GM18519 (cell line): ENCODE measurements around the gene JCAD.

ENCODE experiments used
- ATAC-seq: cut with Tn5 transposase; IDR thresholded peaks from one replicate; pipeline ENCODE4 v1.9.1; 2021; ENCODE audit warnings: mild to moderate bottlenecking, moderate library complexity; ENCODE audit not compliant: unreplicated experiment, low FRiP score

The JCAD gene

DNA sequence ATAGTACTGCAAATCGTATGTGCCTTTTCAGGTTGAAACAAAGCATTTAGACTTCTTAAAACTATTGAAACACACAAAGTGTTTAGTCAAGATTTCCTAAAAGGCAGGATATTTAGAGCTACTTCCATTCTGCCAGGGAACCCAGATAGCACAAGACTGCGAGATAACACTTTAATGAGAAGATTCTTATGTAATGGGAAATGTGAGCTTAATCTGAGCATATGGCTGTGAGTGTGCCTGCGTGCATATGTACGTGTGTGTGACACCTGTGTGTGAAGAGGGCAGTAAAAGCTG lies 14.3 kb upstream of the JCAD start:
- ATAC-seq, result no peak

DNA sequence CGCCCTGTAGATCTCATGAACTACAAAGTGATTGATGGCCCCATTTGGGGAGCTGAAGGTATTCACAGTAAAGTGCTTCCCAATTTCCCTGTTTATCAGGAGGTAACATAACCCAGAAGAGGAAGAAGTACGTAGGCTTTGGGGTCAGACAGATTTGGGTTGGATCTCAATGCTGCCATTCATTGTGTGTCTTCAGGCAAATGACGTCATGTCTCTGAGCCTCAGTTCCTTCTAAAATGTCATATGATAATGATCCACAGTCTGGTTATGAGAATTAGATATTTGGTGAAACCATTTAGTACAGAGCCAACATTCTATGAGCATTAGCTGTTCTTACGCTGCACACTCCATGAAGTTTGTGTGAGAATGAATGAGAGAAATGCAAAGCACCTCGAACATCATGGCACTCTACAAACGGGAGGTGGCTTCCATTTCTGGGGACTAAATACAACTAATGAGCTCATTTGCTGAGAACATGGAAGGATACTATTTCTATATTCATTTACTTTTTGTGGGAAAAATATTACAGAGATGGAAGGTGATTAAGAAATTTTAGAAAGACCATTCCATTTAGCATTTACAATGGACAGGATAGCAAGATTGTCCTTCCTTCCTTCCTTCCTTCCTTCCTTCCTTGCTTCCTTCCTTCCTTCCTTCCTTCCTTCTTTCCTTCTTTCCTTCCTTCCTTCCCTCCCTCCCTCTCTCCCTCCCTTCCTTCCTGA lies 13.8 kb upstream of the JCAD start:
- no peak for ATAC-seq

DNA sequence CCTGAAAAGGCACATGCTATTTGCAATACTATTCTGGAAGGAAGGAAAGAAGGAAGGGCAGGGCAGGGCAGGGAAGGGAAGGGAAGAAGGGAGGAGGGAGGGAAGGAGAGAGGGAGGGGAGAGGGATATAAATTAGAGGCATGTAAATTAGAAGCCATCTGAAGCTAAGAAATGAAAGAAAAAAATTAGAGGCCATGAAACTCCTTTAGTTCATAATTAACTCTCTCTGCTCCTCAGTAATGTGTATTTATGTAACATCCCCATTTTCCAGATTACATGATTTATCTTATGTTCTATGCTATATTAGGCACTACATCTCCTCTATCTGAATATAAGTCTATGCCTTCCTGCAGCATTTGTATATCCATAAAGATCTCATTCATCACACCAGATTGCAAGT lies 12.7 kb upstream of the JCAD start:
- ATAC-seq, result no peak

DNA sequence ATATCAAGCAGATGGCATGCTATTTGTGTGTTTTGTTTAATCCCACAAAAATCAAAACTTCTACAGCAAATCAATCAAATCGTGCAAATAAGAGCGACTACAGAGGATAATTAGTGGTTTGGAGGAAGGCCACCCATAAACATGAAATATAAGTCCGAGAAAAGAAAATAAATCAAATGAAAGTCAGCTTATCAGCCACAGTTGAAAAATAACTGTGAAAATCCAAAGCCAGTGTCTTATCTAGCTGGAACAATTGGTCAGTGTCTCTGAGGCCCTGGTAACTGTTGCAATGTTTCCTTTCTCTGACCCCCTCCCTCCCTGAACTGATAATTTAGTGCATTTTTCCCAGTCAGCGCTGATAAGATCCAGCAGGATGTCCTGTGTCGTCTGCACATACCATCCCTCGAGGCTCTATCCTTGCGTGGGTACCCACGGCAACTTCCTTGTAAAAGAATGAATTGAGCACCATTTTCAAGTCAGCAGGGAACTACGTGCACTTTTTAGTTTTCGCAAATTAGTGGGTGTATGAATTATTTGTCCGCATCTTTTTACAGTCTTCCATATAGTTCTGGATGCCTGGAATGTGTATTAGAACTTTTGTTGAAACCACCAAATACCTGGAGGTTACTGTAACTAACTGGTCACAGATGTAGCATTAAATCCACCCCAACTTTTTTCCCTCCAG lies 10.8 kb upstream of the JCAD start:
- ATAC-seq, result no peak

DNA sequence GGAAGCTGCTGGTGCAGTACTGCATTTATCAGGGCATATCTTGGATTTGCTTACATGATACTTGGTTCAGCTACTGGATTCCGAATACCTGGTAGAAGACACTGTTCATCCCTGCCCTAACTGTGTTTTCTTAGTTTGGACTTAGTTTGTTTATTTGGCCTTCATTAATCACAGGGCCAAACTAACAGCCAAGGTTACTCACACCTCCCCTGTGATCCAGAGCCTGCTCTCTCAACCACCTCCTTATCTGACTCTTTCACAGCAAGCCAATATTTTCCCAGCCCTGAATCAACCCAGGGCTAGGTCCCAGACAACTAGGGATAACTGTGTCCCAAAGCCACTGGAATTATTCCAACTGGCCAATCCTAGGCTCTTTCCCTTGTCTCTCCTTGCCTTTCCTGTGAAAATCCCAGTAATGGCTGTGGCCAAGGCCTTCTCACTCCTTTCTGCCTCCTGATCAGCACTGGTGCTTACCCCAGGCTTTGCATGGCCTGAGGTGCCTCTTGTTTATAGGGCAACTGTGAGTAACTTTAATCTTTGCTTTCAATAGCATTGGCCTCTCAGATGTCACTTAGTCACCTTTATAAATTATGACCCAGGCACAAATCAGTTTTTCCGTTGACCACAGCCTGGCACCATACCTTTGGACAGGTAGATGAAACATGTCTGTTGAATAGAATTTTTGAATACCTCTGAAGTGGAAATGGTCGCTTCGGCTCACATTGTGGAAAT lies 9.3 kb upstream of the JCAD start:
- ATAC-seq, result no peak

DNA sequence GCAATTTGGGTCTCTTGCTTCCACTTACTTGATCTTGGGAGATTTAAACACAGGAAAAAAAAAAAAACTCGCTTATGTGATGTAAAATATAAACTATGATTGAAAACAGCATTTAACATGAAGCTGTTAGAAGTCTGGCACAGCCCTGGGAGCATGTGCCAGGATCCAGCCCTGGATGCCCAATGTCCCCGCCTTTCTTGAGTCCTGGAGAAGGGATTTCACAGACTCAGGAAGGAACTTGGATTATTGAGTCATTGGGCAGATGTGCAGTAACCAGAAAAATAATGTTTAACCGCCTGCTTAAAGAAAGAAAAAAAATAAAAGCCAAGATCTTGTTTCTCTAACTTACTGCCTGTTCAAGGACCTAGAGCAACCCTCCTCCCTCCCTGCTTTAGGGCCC lies 3.7 kb upstream of the JCAD start:
- no peak for ATAC-seq

DNA sequence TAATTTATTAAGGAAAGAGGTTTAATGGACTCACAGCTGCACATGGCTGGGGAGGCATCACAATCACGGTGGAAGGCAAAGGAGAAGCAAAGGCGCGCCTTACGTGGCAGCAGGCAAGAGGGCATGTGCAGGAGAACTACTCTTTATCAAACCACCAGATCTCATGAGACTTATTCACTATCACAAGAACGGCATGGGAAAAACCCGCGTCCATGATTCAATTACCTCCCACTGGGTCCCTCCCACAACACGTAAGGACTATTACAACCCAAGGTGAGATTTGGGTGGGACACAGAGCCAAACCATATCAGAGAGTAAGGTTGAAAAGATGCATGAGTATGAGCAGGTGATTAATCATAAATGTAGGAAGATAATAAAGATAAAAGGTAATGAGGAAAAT lies 3.2 kb upstream of the JCAD start:
- no peak for ATAC-seq

DNA sequence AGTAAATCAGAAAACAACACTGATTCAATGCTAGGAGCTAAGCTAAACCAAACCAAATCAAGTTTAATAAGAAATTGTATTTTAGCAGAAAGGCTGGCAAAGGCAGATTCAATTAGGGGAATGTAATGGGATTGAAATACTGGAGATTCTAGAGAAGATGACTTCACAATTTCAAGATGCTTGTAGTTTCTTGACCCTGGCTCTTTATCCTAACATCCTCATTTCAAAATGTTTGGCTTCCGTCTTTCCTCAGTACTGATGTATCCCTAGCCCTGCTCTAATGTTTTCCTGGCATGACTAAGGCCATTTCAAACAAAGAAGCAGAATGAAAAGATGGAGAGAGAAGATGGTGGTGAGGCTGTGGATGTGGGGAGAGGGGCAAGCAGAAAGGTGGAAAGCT lies 2.7 kb upstream of the JCAD start:
- no peak for ATAC-seq

DNA sequence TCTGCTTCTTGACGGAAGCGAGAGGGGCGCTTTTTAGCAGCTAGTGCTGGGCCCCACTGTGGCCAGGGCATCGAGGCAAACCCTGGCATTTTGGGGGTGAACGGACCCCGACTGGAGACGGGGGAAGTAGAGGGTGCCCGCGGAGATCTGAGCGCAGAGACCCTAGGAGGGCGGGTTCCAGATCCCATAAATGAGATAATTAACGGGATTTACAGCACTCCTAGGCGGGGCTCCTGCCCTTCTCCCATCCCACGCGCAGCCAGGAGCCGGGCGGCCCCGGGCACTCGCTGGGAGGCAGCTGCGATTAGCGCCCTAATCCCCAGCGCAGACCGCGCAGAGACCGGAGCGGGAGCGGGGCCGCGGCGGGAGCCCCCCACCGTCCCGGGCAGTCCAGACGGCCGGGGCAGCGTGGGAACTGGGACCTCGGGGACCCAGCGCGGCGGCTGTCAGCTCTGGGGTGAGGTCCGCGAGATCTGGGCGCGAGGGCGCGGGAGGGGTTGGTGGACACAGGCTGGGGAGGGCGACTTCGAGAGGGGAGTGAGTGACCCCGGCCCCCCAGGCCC lies 735 bp downstream of the JCAD start:
- ATAC-seq, result no peak

DNA sequence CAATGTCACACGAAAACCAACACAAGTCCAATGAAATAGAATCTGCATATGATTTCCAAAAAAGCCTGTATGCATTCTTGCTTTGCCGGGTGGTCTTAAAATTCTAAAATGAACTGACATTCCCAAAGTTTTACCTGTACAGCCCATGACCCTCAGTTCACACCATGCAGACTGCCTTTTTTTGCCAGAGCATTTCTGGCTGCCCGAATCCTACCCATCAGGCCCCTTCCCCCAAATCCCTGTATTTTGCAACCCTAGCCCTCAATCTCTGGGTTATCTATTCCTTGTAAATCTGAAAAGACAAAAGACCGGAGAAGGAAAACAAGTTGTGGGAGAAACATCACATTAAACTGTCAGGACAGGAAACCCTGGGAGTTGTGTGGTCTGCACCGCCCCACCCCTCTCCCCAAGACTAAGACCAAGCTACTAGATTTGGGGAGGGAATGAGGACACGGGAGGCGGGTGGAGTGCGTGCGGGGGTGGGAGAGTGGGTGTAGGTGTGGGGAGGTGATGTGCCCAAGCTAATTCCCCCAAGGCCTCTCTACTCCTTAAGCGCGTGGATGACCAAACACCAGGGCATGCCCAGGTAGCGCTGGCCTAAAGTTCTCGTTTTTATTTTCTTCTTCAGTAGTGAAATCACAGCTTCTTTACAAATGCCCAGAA lies 1.4 kb downstream of the JCAD start:
- no peak for ATAC-seq

DNA sequence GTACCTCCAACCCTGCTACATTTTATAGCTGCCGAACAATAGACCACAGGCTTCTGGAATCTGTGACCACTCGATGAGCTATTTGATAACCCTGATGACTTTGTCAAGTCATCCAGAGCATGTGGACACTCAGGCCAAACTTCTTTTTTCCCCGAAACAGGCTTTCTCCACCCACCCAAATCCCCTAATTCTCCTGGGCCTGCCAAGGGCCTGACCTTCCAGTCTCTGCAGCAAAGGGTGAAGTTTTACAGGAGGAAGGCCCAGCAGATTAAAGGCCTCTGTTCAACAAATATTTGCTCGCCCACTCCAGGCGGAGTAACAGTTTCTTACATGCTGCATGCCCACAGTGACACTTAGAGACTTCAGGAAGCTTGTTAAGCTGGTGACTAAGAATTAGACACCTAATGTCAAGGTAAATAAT lies 2.0 kb downstream of the JCAD start:
- ATAC-seq, result no peak

DNA sequence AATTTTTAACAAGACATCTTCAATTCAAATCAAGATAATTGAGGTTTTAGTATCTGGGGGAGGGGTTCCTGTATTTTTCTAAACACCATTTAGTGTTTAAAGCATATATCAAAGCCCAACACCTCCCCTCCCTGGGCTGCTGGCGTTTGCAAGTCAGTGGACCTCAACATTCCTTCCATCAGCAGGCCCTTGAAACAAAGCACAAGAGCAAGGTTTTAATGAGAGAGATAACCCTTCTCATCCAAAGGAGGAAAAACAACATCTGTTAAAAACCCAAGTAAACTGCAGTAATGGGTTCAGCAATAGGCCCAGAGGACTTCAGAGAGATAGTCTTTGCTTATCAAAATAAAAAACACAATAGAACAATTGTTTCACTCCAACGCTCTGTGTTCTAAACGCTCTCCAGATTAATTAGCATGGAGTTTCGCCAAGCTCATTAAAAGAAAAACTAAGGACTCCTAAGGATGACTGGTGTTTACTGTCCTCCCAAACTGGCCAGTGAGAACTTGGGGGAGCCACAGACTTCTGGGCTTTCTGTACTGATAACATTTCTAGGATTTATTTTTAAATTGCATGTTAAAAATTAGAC lies 2.5 kb downstream of the JCAD start:
- ATAC-seq, result no peak

DNA sequence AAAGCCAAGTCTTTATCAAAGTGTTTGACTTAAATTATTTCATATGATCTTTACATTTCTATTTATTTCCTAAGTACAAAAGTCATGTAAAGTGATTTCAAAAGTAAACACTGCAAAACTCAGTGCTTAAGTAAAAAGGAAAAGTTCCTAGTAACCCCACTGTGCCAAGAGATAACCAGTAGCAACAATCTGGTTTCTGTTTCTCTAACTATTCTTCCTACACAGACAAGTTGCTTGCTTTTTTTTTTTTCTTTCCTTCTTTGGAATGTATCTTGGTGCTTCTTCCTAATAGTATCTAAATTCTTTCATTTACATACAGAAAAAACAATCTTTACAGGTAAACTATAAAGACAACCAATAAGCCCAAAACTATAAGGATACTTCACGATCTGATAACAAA lies 3.1 kb downstream of the JCAD start:
- no peak for ATAC-seq

DNA sequence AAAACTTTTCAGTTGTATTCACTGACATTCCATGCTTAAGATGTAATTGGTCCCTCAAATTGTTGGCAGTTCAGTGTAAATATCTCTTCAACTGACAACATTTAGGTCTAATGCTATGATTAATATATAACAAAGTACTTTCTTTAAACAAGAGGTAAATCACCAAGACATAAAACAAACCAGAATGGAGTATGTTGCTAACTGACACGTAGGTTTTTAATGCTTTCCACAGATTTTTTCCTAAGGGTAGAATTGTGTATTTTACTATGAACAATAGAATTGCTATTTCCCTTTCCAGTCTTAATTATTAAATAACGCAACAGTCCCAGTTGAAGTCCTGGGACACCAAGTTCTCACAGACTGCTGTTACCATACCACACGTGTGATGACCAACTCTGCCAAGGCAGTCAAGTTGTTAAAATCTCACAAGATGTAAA lies 4.1 kb downstream of the JCAD start:
- no peak for ATAC-seq

DNA sequence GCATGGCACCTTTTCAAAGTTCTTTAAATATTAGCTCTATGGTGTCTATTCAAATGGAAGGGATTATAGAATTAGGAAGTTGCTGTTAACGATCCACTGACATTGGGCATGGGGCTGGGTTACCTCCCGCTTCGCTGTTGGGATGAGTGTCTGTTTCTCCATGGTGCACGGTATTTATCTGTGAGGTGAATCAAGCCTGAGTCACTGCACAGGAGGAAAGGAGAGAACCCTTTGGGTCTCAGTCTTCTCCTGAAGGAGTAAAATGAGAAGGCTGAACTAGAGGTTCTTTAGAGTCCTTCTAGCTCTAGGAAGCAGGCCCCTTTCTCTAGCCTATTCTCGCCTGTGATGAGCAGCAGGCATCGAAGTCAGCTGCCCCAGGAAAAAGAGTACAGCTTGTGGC lies 7.3 kb downstream of the JCAD start:
- no peak for ATAC-seq

DNA sequence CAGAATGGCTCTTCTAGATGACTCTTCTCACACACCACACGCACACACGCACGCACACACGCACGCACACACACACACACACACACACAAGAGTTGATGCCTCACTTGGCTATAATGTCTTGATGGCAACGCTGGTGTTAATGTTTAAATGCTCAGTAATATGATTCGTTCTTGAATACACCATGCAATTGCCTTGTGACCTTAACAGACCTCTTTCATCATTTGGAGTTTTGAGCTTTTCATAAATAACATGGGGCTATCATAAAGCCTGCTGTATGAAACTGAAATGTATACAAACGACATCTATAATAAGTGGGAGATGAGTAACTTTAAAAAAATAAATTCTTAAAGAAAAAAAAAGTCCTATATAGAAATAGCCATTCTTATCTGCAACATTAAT lies 8.2 kb downstream of the JCAD start:
- no peak for ATAC-seq

DNA sequence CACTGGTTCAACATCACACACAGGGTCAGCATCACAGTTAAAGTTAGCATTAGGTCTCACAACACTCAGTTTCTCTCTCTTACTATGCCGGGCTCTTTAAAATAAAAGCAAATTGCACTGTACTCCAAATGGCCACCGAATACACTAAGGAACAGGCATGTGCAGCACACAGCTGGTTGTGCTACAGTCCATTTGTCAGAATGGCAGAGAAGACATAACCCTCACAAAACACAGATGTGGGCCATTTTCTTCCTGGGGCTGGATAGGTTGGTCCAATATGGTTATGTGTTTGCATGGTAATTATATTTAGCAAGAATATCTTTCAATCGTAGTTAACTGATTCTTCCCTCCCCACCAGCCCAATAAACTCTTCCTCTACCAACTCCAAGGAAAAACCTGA lies 9.0 kb downstream of the JCAD start:
- no peak for ATAC-seq

DNA sequence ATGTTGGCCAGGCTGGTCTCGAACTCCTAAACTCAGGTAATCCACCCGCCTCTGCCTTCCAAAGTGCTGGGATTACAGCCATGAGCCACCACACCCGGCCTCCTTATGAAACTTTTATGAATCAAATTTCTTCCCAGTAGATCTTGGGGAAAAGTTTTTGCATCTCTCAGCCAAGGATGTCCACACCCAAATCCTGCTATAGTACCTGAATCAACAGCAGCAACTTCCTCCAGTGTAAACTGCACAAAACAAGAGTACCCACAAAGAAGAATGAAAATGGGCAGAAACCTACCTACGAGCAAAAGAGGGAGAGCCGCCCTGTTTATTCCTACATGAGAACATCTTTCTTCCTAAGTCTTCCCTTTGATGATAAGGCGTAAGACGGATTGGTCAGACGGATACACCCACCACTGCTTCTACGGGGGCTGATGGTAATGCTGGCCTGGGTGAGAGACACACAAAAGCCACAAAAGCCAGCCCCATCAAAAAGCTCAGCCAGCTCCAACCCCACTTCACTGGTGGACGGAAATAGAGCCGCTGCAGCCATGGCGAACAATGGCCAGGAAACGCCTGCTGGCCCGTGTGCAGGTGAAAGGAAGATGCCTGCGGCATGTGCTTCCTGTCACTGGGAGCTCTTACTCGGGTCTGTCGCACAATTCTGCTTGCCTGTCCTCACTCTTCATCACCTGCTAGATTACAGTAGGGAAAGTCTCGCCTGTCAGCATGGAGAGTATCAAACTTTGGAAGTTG lies 10.4 kb downstream of the JCAD start:
- ATAC-seq, result no peak

DNA sequence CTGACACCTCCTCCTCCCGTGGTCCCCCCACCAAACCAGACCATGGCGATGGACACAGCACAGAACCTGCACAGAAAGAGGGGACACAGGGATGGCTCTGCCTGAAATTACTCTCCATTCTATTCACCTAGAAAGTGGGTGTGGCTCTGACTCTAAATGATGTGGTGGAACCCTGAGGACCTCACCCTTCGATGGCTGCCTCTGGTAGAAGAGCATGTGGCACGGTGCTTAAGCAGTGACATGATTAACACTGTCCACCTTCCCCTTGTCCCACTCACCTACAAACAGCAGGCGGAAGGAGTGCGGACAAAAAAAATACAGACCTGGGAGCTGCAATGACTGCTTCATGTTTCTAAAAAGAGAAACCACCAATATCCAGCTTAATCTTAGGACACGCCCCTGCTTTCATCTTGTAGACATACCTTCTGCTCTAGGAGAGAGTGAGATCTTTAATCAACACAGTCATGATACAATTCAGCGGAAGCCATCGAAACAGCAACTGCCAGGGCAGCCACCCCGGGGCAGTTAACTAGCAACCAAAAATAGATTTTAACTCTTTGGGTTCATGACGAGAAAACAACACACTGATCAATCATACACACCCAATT lies 11.4 kb downstream of the JCAD start:
- no peak for ATAC-seq

DNA sequence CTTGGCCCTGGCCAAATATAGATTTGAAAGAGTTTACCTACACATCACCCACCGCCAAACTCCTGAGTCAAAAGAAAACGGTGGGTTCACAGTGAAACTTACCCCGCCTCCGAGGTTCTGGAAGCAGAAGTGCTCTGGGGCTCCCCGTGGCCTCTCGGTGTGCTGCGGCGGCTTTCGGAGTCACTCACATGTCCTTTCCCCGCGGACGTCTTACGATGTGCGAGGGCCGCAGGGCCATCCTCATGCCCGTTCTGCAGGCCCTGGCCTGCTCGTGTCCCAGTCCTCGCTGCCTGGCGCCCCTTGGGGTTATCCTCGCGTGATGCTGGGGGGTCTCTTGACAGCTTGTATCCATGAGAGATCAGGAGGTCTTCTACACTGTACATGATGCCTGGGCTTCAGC lies 12.0 kb downstream of the JCAD start:
- no peak for ATAC-seq
